ENCODE measurements around the gene AHI1. TPM values are rescaled to one million over a fixed set of nuclear protein-coding genes. Genes with fewer than 3 reads are reported as not detected.

Gene AHI1
- total and polyA plus RNA-seq, 2 donors (not counting 1 experiment from before 2014, with no cell fraction given) = 8.3 to 61.7 TPM

DNA sequence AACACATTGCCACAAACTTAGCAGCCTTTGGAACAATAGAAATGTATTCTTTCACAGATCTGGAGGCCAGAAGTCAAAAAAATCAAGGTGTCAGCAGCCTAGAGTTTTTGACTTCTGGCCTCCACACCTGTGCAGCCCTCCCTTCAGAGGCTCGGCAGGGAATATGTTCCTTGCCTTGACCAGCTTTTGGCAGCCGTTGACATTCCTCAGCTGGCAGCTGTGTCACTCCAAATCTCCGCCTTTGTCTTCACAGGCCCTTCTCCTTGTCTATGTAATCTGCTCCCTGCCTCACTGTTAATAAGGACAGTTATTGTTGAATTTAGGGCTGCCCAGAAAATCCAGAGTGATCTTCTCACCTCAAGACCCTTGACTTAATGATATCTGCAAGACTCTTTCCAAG lies 17.2 kb upstream of the AHI1 start:
- Histone ChIP-seq H3K27ac (ENCODE audit: low read length in 2 of 2) (no peak overlapping the region), H3K27me3 (replicated peaks in 1 of 4; ENCODE audit: control extremely low read depth in 1 of 4, control insufficient read depth in 3 of 4, insufficient read depth in 4 of 4, low read length in 3 of 4) (no peaks in the 10 kb centered on the region), H3K79me2 (ENCODE audit: control insufficient read depth, insufficient read depth, low read length) (no peaks in the 10 kb centered on the region), H3K36me3 (replicated peaks in 1 of 2; ENCODE audit: control extremely low read depth in 1 of 2, control insufficient read depth in 1 of 2, extremely low read depth in 1 of 2, insufficient read depth in 2 of 2, low read length in 1 of 2) (no peaks in the 10 kb centered on the region), H3K4me2 (replicated peaks; ENCODE audit: low read depth, low read length, poor library complexity, severe bottlenecking) (no peak overlapping the region), H3K4me3 (ENCODE audit: control extremely low read depth in 1 of 5, extremely low read depth in 1 of 5, insufficient read depth in 1 of 5, low read depth in 2 of 5, low read length in 4 of 5) (no peak overlapping the region), H3K9ac (ENCODE audit: low read length) (no peak overlapping the region), H2AFZ (ENCODE audit: insufficient read depth, low read depth, low read length, poor library complexity, severe bottlenecking) (no peak overlapping the region), H3K4me1 (ENCODE audit: control insufficient read depth in 2 of 2, insufficient read depth in 2 of 2, low read length in 2 of 2) (no peaks in the 10 kb centered on the region), H4K20me1 (ENCODE audit: control insufficient read depth, insufficient read depth, low read length, poor library complexity, severe bottlenecking) (no peaks in the 10 kb centered on the region), H3K9me3 (ENCODE audit: control extremely low read depth in 1 of 3, control insufficient read depth in 2 of 3, insufficient read depth in 1 of 3, low read length in 2 of 3) (no peaks in the 10 kb centered on the region)
- Mint-ChIP-seq H3K4me3 (no peak overlapping the region), H3K9me3 (ENCODE audit: insufficient read depth) (peaks cover 4% of the 10 kb centered on the region), H3K27me3 (peaks cover 4% of the 10 kb centered on the region), H3K27ac (no peak overlapping the region), H3K4me1 (no peaks in the 10 kb centered on the region)
- intact Hi-C loops (cut with micrococcal nuclease) = no loop called here
- ChIA-PET POLR2A (no interaction called here), CTCF (interaction anchor here (1.4 kb wide), 1 partner anchor 64 kb away, joined by 3 read pairs; no protein-coding TSS in a partner anchor)
- 100% methylated on average over 1 of the region's 3 CpGs for WGBS (ENCODE audit: insufficient coverage)
- DNase-seq (no peak), ATAC-seq (ENCODE audit: low read depth) (no peak)
- no peak for TF ChIP-seq EZH2 (IDR thresholded peaks at IDR 0.05; ENCODE audit: borderline replicate concordance, insufficient read depth, low read depth, low read length, poor library complexity, severe bottlenecking)
- TF ChIP-seq, protein P1, sequence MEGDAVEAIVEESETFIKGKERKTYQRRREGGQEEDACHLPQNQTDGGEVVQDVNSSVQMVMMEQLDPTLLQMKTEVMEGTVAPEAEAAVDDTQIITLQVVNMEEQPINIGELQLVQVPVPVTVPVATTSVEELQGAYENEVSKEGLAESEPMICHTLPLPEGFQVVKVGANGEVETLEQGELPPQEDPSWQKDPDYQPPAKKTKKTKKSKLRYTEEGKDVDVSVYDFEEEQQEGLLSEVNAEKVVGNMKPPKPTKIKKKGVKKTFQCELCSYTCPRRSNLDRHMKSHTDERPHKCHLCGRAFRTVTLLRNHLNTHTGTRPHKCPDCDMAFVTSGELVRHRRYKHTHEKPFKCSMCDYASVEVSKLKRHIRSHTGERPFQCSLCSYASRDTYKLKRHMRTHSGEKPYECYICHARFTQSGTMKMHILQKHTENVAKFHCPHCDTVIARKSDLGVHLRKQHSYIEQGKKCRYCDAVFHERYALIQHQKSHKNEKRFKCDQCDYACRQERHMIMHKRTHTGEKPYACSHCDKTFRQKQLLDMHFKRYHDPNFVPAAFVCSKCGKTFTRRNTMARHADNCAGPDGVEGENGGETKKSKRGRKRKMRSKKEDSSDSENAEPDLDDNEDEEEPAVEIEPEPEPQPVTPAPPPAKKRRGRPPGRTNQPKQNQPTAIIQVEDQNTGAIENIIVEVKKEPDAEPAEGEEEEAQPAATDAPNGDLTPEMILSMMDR (IDR thresholded peaks at IDR 0.05) = no peak

DNA sequence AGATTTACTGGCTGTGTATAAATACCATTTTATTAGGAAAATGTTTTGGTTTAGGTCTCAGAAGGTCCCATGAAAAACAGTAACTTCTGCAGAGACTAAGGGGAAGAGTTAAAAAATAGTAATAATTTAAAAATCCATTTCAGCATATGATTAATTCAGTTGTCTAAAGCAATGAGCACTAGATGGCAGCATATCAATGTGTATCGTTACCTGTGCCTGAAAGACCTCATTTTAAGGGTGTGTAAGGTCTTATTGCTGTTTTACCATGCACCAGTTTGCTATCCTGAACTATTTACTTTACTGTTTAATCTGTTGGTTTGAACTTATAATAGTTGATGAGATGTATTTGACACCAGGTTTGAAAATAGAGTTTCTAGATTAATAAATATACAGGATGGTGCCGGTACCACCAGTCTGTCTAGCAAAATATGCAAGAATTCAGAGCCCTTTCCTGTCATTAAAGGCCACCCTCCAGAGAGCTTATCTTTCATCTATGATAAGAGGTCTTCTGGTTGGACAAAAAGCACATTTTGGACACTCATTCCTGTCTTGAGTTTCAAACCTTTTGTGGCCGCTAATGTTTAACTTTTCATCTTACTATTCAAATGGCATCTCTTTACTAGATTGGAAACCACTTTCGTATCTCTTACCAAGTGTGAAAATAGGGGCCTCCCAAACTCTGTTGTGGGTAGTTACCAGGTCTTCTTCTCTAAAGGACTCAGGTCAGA lies 8.9 kb upstream of the AHI1 start:
- DNase-seq (peak; percentile 58), ATAC-seq (ENCODE audit: low read depth) (peak; percentile 67)
- no peak overlapping the region for H3K4me3 ChIP-seq (ENCODE audit: control extremely low read depth in 1 of 5, extremely low read depth in 1 of 5, insufficient read depth in 1 of 5, low read depth in 2 of 5, low read length in 4 of 5)
- WGBS (ENCODE audit: insufficient coverage) = 100% methylated on average over 1 of the region's 4 CpGs
- ChIA-PET CTCF (interaction anchor here (0.7 to 4.3 kb wide), 13 partner anchors 12 to 1041 kb away, joined by 3 to 24 read pairs (median 4); no protein-coding TSS in a partner anchor), POLR2A (no interaction called here)
- no peak overlapping the region for H3K4me3 Mint-ChIP-seq
- H3K4me1 Mint-ChIP-seq = peaks cover 2% of the 10 kb centered on the region
- no peak overlapping the region for H3K27ac Mint-ChIP-seq
- no peak overlapping the region for H2AFZ ChIP-seq (ENCODE audit: insufficient read depth, low read depth, low read length, poor library complexity, severe bottlenecking)
- no peaks in the 10 kb centered on the region for H3K4me1 ChIP-seq (ENCODE audit: control insufficient read depth in 2 of 2, insufficient read depth in 2 of 2, low read length in 2 of 2)
- no peaks in the 10 kb centered on the region for H4K20me1 ChIP-seq (ENCODE audit: control insufficient read depth, insufficient read depth, low read length, poor library complexity, severe bottlenecking)
- no peaks in the 10 kb centered on the region for H3K9me3 ChIP-seq (ENCODE audit: control extremely low read depth in 1 of 3, control insufficient read depth in 2 of 3, insufficient read depth in 1 of 3, low read length in 2 of 3)
- TF ChIP-seq, protein P1 (IDR thresholded peaks at IDR 0.05) = peak; percentile 81
- no peak for TF ChIP-seq EZH2 (IDR thresholded peaks at IDR 0.05; ENCODE audit: borderline replicate concordance, insufficient read depth, low read depth, low read length, poor library complexity, severe bottlenecking)
- H3K4me2 ChIP-seq (replicated peaks; ENCODE audit: low read depth, low read length, poor library complexity, severe bottlenecking) = no peak overlapping the region
- H3K36me3 ChIP-seq (replicated peaks in 1 of 2; ENCODE audit: control extremely low read depth in 1 of 2, control insufficient read depth in 1 of 2, extremely low read depth in 1 of 2, insufficient read depth in 2 of 2, low read length in 1 of 2) = no peaks in the 10 kb centered on the region
- intact Hi-C loops (cut with micrococcal nuclease) = loop anchor here (1.0 to 5.0 kb wide), 4 partner anchors 171 to 811 kb away; no protein-coding TSS in a partner anchor
- H3K79me2 ChIP-seq (ENCODE audit: control insufficient read depth, insufficient read depth, low read length) = no peaks in the 10 kb centered on the region
- no peaks in the 10 kb centered on the region for H3K27me3 ChIP-seq (replicated peaks in 1 of 4; ENCODE audit: control extremely low read depth in 1 of 4, control insufficient read depth in 3 of 4, insufficient read depth in 4 of 4, low read length in 3 of 4)
- no peak overlapping the region for H3K9ac ChIP-seq (ENCODE audit: low read length)
- H3K9me3 Mint-ChIP-seq (ENCODE audit: insufficient read depth) = no peaks in the 10 kb centered on the region
- no peak overlapping the region for H3K27ac ChIP-seq (ENCODE audit: low read length in 2 of 2)
- H3K27me3 Mint-ChIP-seq = no peaks in the 10 kb centered on the region

Data from B cell (primary cell).